ENCODE results near the gene KCNJ4. TPM values are rescaled to one million over a fixed set of nuclear protein-coding genes. Genes with fewer than 3 reads are reported as not detected.
"Not testable (repeated sequence)": the region's sequence is repeated elsewhere in the genome, so short reads cannot be mapped to it uniquely, and the experiment has no call there.

Gene KCNJ4
- total and polyA plus RNA-seq, 5 donors from 2014 or later, result not detected

- not testable (repeated sequence) for H3K36me3 ChIP-seq (ENCODE audit: control insufficient read depth, insufficient read depth, low read length); H3K36me3 Mint-ChIP-seq; H3K9me3 ChIP-seq (ENCODE audit: control insufficient read depth in 2 of 2, low read length in 2 of 2); H3K4me3 ChIP-seq (ENCODE audit: low read depth, low read length); H3K27me3 ChIP-seq (ENCODE audit: control insufficient read depth, insufficient read depth, low read length); H3K9me3 Mint-ChIP-seq; ATAC-seq (ENCODE audit: low read depth in 2 of 2); H3K27ac Mint-ChIP-seq; H3K27ac ChIP-seq (ENCODE audit: insufficient read depth, low read length, poor library complexity, severe bottlenecking); DNase-seq
- peaks cover 27% of the 10 kb centered on the region for H3K27me3 Mint-ChIP-seq
- H3K4me1 Mint-ChIP-seq, result peaks cover 0 to 16% (median 7%) of the 10 kb centered on the region in 4 donors
- H3K4me3 Mint-ChIP-seq, result peak overlapping the region in 2 of 4 donors; percentile 32 to 35
- peaks cover 11% of the 10 kb centered on the region for H3K4me1 ChIP-seq (ENCODE audit: control insufficient read depth, insufficient read depth, low read length, poor library complexity, severe bottlenecking)
These were observed 15.2 kb upstream of the KCNJ4 start for GRCh38 chr22:38470179-38470578.

GRCh38 chr22:38469306-38469781, 14.3 kb upstream of the KCNJ4 start:
- ATAC-seq (ENCODE audit: low read depth in 2 of 2) (no peak), DNase-seq (no peak)
- H3K27me3 Mint-ChIP-seq, result peaks cover 29% of the 10 kb centered on the region
- H3K36me3 Mint-ChIP-seq, result no peaks in the 10 kb centered on the region
- no peaks in the 10 kb centered on the region for H3K9me3 ChIP-seq (ENCODE audit: control insufficient read depth in 2 of 2, low read length in 2 of 2)
- H3K4me3 Mint-ChIP-seq, result peak overlapping the region in 1 of 4 donors; percentile 16
- peaks cover 0 to 15% (median 7%) of the 10 kb centered on the region in 4 donors for H3K4me1 Mint-ChIP-seq
- H3K4me1 ChIP-seq (ENCODE audit: control insufficient read depth, insufficient read depth, low read length, poor library complexity, severe bottlenecking), result peaks cover 11% of the 10 kb centered on the region
- peaks cover 2% of the 10 kb centered on the region for H3K27me3 ChIP-seq (ENCODE audit: control insufficient read depth, insufficient read depth, low read length)
- no peak overlapping the region for H3K27ac ChIP-seq (ENCODE audit: insufficient read depth, low read length, poor library complexity, severe bottlenecking)
- no peak overlapping the region for H3K4me3 ChIP-seq (ENCODE audit: low read depth, low read length)
- H3K27ac Mint-ChIP-seq, result no peak overlapping the region
- H3K9me3 Mint-ChIP-seq, result no peaks in the 10 kb centered on the region
- H3K36me3 ChIP-seq (ENCODE audit: control insufficient read depth, insufficient read depth, low read length), result no peaks in the 10 kb centered on the region

GRCh38 chr22:38468443-38469305, 13.7 kb upstream of the KCNJ4 start:
- no peaks in the 10 kb centered on the region for H3K9me3 ChIP-seq (ENCODE audit: control insufficient read depth in 2 of 2, low read length in 2 of 2)
- Mint-ChIP-seq H3K27me3 (peaks cover 31% of the 10 kb centered on the region), H3K9me3 (no peaks in the 10 kb centered on the region), H3K4me1 (peaks cover 0 to 13% (median 4%) of the 10 kb centered on the region in 4 donors), H3K36me3 (no peaks in the 10 kb centered on the region), H3K27ac (no peak overlapping the region), H3K4me3 (peak overlapping the region in 3 of 4 donors; percentile 58 to 77 (median 64))
- H3K36me3 ChIP-seq (ENCODE audit: control insufficient read depth, insufficient read depth, low read length), result no peaks in the 10 kb centered on the region
- H3K27ac ChIP-seq (ENCODE audit: insufficient read depth, low read length, poor library complexity, severe bottlenecking), result no peak overlapping the region
- no peak for DNase-seq
- H3K4me3 ChIP-seq (ENCODE audit: low read depth, low read length), result no peak overlapping the region
- peaks cover 11% of the 10 kb centered on the region for H3K4me1 ChIP-seq (ENCODE audit: control insufficient read depth, insufficient read depth, low read length, poor library complexity, severe bottlenecking)
- peak in 1 of 2 donors; percentile 8 for ATAC-seq (ENCODE audit: low read depth in 2 of 2)
- peaks cover 2% of the 10 kb centered on the region for H3K27me3 ChIP-seq (ENCODE audit: control insufficient read depth, insufficient read depth, low read length)

GRCh38 chr22:38467904-38468442, 13.0 kb upstream of the KCNJ4 start, which contains the start of gene KDELR3:
KDELR3 (plus strand) TSS chr22:38468096; CDS start chr22:38468234, 138 bp downstream.
- peaks cover 2% of the 10 kb centered on the region for H3K27me3 ChIP-seq (ENCODE audit: control insufficient read depth, insufficient read depth, low read length)
- H3K9me3 Mint-ChIP-seq, result no peaks in the 10 kb centered on the region
- no peaks in the 10 kb centered on the region for H3K36me3 Mint-ChIP-seq
- no peak within 1 kb of the TSS for H3K4me3 ChIP-seq (ENCODE audit: low read depth, low read length)
- H3K4me3 Mint-ChIP-seq, result peak within 1 kb of the TSS; percentile 63 to 79 (median 72)
- DNase-seq, result peak in 1 of 3 donors; percentile 38
- peak; percentile 49 to 51 for ATAC-seq (ENCODE audit: low read depth in 2 of 2)
- no peak within 1 kb of the TSS for H3K27ac ChIP-seq (ENCODE audit: insufficient read depth, low read length, poor library complexity, severe bottlenecking)
- peaks cover 38% of the 10 kb centered on the region for H3K27me3 Mint-ChIP-seq
- peaks cover 11% of the 10 kb centered on the region for H3K4me1 ChIP-seq (ENCODE audit: control insufficient read depth, insufficient read depth, low read length, poor library complexity, severe bottlenecking)
- peak within 1 kb of the TSS in 1 of 3 donors; percentile 56 for H3K27ac Mint-ChIP-seq
- no peaks in the 10 kb centered on the region for H3K9me3 ChIP-seq (ENCODE audit: control insufficient read depth in 2 of 2, low read length in 2 of 2)
- no peaks in the 10 kb centered on the region for H3K36me3 ChIP-seq (ENCODE audit: control insufficient read depth, insufficient read depth, low read length)
- peaks cover 0 to 13% (median 4%) of the 10 kb centered on the region in 4 donors for H3K4me1 Mint-ChIP-seq

- Mint-ChIP-seq H3K4me1 (peaks cover 0 to 13% (median 4%) of the 10 kb centered on the region in 4 donors), H3K9me3 (no peaks in the 10 kb centered on the region), H3K27ac (peak overlapping the region in 1 of 3 donors; percentile 56), H3K27me3 (peaks cover 39% of the 10 kb centered on the region), H3K36me3 (no peaks in the 10 kb centered on the region), H3K4me3 (peak overlapping the region; percentile 54 to 72 (median 68))
- peaks cover 11% of the 10 kb centered on the region for H3K4me1 ChIP-seq (ENCODE audit: control insufficient read depth, insufficient read depth, low read length, poor library complexity, severe bottlenecking)
- DNase-seq (no peak), ATAC-seq (ENCODE audit: low read depth in 2 of 2) (no peak)
- no peaks in the 10 kb centered on the region for H3K9me3 ChIP-seq (ENCODE audit: control insufficient read depth in 2 of 2, low read length in 2 of 2)
- H3K4me3 ChIP-seq (ENCODE audit: low read depth, low read length), result no peak overlapping the region
- no peak overlapping the region for H3K27ac ChIP-seq (ENCODE audit: insufficient read depth, low read length, poor library complexity, severe bottlenecking)
- no peaks in the 10 kb centered on the region for H3K36me3 ChIP-seq (ENCODE audit: control insufficient read depth, insufficient read depth, low read length)
- H3K27me3 ChIP-seq (ENCODE audit: control insufficient read depth, insufficient read depth, low read length), result peaks cover 2% of the 10 kb centered on the region
These were observed 12.5 kb upstream of the KCNJ4 start for GRCh38 chr22:38467438-38467903.

GRCh38 chr22:38465673-38466490, 10.9 kb upstream of the KCNJ4 start:
- H3K27me3 ChIP-seq (ENCODE audit: control insufficient read depth, insufficient read depth, low read length), result peaks cover 4% of the 10 kb centered on the region
- peaks cover 19% of the 10 kb centered on the region for H3K4me1 ChIP-seq (ENCODE audit: control insufficient read depth, insufficient read depth, low read length, poor library complexity, severe bottlenecking)
- H3K4me3 ChIP-seq (ENCODE audit: low read depth, low read length), result no peak overlapping the region
- no peaks in the 10 kb centered on the region for H3K9me3 ChIP-seq (ENCODE audit: control insufficient read depth in 2 of 2, low read length in 2 of 2)
- no peaks in the 10 kb centered on the region for H3K36me3 ChIP-seq (ENCODE audit: control insufficient read depth, insufficient read depth, low read length)
- Mint-ChIP-seq H3K4me3 (peak overlapping the region in 2 of 4 donors; percentile 48 to 63), H3K27ac (no peak overlapping the region), H3K9me3 (no peaks in the 10 kb centered on the region), H3K27me3 (peaks cover 55% of the 10 kb centered on the region), H3K36me3 (no peaks in the 10 kb centered on the region), H3K4me1 (peaks cover 0 to 13% (median 4%) of the 10 kb centered on the region in 4 donors)
- no peak overlapping the region for H3K27ac ChIP-seq (ENCODE audit: insufficient read depth, low read length, poor library complexity, severe bottlenecking)
- ATAC-seq (ENCODE audit: low read depth in 2 of 2) (no peak), DNase-seq (no peak)

- H3K27ac ChIP-seq (ENCODE audit: insufficient read depth, low read length, poor library complexity, severe bottlenecking), result no peak overlapping the region
- H3K9me3 Mint-ChIP-seq, result no peaks in the 10 kb centered on the region
- H3K4me3 ChIP-seq (ENCODE audit: low read depth, low read length), result no peak overlapping the region
- H3K4me1 ChIP-seq (ENCODE audit: control insufficient read depth, insufficient read depth, low read length, poor library complexity, severe bottlenecking), result peaks cover 19% of the 10 kb centered on the region
- H3K4me3 Mint-ChIP-seq, result no peak overlapping the region
- DNase-seq, result no peak
- peaks cover 0 to 16% (median 4%) of the 10 kb centered on the region in 4 donors for H3K4me1 Mint-ChIP-seq
- H3K36me3 ChIP-seq (ENCODE audit: control insufficient read depth, insufficient read depth, low read length), result no peaks in the 10 kb centered on the region
- H3K27me3 Mint-ChIP-seq, result peaks cover 61% of the 10 kb centered on the region
- H3K27me3 ChIP-seq (ENCODE audit: control insufficient read depth, insufficient read depth, low read length), result peaks cover 10% of the 10 kb centered on the region
- no peaks in the 10 kb centered on the region for H3K36me3 Mint-ChIP-seq
- no peak for ATAC-seq (ENCODE audit: low read depth in 2 of 2)
- H3K9me3 ChIP-seq (ENCODE audit: control insufficient read depth in 2 of 2, low read length in 2 of 2), result no peaks in the 10 kb centered on the region
- no peak overlapping the region for H3K27ac Mint-ChIP-seq
These were observed 10.1 kb upstream of the KCNJ4 start for GRCh38 chr22:38464992-38465672.

All from CD4-positive, CD25-positive, alpha-beta regulatory T cell (primary cell).